Ishikawa (cell line): ENCODE data around the gene TADA2B.

Source experiments
- CEBPB ChIP-seq: IDR thresholded peaks from 2 replicates; pipeline ENCODE4 v1.6.1; 2012
- CREB1 ChIP-seq: IDR thresholded peaks from 2 replicates; pipeline ENCODE4 v1.6.1; 2012; ENCODE audit warnings: low read depth
- EGR1 ChIP-seq: IDR thresholded peaks from 2 replicates; pipeline ENCODE4 v1.6.1; 2012
- EP300 ChIP-seq: IDR thresholded peaks from 2 replicates; pipeline ENCODE4 v1.6.1; 2012; ENCODE audit warnings: borderline replicate concordance
- FOXM1 ChIP-seq: IDR thresholded peaks from 2 replicates; pipeline ENCODE4 v1.6.1; 2012; ENCODE audit warnings: low read depth, borderline replicate concordance
- MAX ChIP-seq: IDR thresholded peaks from 2 replicates; pipeline ENCODE4 v1.6.1; 2012
- NFIC ChIP-seq: IDR thresholded peaks from 2 replicates; pipeline ENCODE4 v1.6.1; 2012
- RAD21 ChIP-seq: IDR thresholded peaks from 2 replicates; pipeline ENCODE4 v1.6.1; 2012; ENCODE audit warnings: low read depth
- REST ChIP-seq: IDR thresholded peaks from 2 replicates; pipeline ENCODE4 v1.6.1; 2012; ENCODE audit warnings: low read depth, mild to moderate bottlenecking
- TAF1 ChIP-seq: IDR thresholded peaks from 2 replicates; pipeline ENCODE4 v1.6.1; 2012; ENCODE audit warnings: low read depth, mild to moderate bottlenecking
- TCF12 ChIP-seq: IDR thresholded peaks from 2 replicates; pipeline ENCODE4 v1.6.1; 2012; ENCODE audit warnings: low read depth
- TEAD4 ChIP-seq: IDR thresholded peaks from 2 replicates; pipeline ENCODE4 v1.6.1; 2012
- USF1 ChIP-seq: IDR thresholded peaks from 2 replicates; pipeline ENCODE4 v1.6.1; 2012
- YY1 ChIP-seq: IDR thresholded peaks from 2 replicates; pipeline ENCODE4 v1.6.1; 2012; ENCODE audit warnings: low read depth
- ZBTB7A ChIP-seq: IDR thresholded peaks from 2 replicates; pipeline ENCODE4 v1.6.1; 2012; ENCODE audit warnings: low read depth

The TADA2B gene

GRCh38 chr4:7034262-7035081, 8.7 kb upstream of the TADA2B start:
- TF ChIP-seq TEAD4 (no peak), USF1 (no peak), MAX (no peak), CREB1 (no peak), TAF1 (no peak), EP300 (no peak), YY1 (no peak), TCF12 (no peak), ZBTB7A (no peak), NFIC (no peak), REST (no peak), RAD21 (no peak), EGR1 (no peak), FOXM1 (no peak), CEBPB (no peak)

GRCh38 chr4:7037425-7037824, 5.7 kb upstream of the TADA2B start:
- TF ChIP-seq TAF1 = no peak
- TF ChIP-seq ZBTB7A = no peak
- TF ChIP-seq EGR1 = no peak
- no peak for TF ChIP-seq YY1
- TF ChIP-seq TCF12 = no peak
- no peak for TF ChIP-seq FOXM1
- TF ChIP-seq CEBPB = no peak
- TF ChIP-seq RAD21 = no peak; the same call in 1 of the 2 replicates
- TF ChIP-seq MAX = no peak
- no peak for TF ChIP-seq NFIC
- no peak for TF ChIP-seq USF1
- TF ChIP-seq REST = no peak

GRCh38 chr4:7040765-7041164, 2.4 kb upstream of the TADA2B start:
- TF ChIP-seq EGR1 (no peak), MAX (no peak), TAF1 (no peak), EP300 (no peak), NFIC (no peak), USF1 (no peak), TEAD4 (no peak), YY1 (no peak), RAD21 (no peak), REST (no peak), CEBPB (no peak), FOXM1 (no peak), TCF12 (no peak)
